ENCODE data around the gene ALDH1A1. TPM values are rescaled to one million over a fixed set of nuclear protein-coding genes. Genes with fewer than 3 reads are reported as not detected.

Gene ALDH1A1
- total and polyA plus RNA-seq, 7 experiments from 2014 or later: 1.0 to 11.9 (median 2.0) TPM; not detected in 3

DNA sequence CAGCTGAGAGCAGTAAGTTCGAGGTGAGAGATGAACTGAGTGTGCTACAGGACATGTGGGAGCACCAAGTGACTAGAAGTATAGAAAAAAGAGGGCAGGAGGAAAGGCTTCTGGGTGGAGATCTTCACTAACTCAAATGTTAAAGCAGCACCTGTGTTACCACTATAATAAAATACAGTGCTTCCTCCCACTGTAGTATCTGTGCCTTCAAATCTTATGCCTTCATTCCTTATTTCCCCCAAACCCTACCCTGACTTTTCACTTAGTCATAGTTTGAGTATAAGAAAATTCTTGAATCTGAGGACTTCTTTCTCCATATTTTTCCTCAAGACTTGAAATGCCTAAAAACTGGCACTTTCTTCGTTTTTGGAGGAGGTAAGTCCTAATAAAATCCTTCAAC lies 61.8 kb downstream of the ALDH1A1 start:
- H3K4me3 Mint-ChIP-seq: no peak overlapping the region
- H3K4me1 ChIP-seq (ENCODE audit: control insufficient read depth in 2 of 2, insufficient read depth in 2 of 2, low read length in 2 of 2): no peaks in the 10 kb centered on the region
- H3K9me3 Mint-ChIP-seq: no peaks in the 10 kb centered on the region
- H3K36me3 Mint-ChIP-seq: no peaks in the 10 kb centered on the region
- ChIA-PET CTCF (no interaction called here), POLR2A (no interaction called here)
- H3K36me3 ChIP-seq (ENCODE audit: control insufficient read depth in 2 of 3, insufficient read depth in 3 of 3, low read length in 3 of 3): no peaks in the 10 kb centered on the region
- no peaks in the 10 kb centered on the region for H3K9me3 ChIP-seq (ENCODE audit: control insufficient read depth in 2 of 3, low read length in 3 of 3)
- H3K4me1 Mint-ChIP-seq: no peaks in the 10 kb centered on the region
- intact Hi-C loops (cut with micrococcal nuclease): no loop called here
- H3K27me3 ChIP-seq (ENCODE audit: control insufficient read depth in 2 of 2, insufficient read depth in 2 of 2, low read length in 2 of 2): no peaks in the 10 kb centered on the region
- DNase-seq: no peak
- H3K27ac ChIP-seq (ENCODE audit: low read depth, low read length): no peak overlapping the region
- H3K4me3 ChIP-seq (ENCODE audit: low read length): no peak overlapping the region
- peaks cover 0 to 21% (median 10%) of the 10 kb centered on the region in 5 donors for H3K27me3 Mint-ChIP-seq
- no peak overlapping the region for H3K27ac Mint-ChIP-seq
- no peak for ATAC-seq

DNA sequence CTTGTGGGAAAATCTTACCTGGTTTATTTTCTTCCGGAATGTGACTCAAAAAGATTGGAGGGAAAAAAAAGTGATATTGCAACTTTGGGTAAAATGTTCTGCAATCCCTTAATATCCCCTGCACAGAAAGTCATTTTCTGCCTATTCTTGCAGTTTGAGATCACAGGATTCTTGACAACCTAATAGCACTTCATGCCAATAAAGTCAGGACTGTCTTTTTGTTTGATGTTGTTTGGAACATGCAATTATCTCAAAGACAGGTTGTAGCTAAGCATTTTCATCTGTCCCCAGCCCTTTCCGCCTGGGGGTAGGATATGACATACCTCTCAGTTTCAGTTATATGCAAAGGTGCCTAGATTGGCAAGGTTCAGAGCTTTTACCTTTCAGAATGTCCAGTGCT lies 63.9 kb downstream of the ALDH1A1 start:
- ATAC-seq: no peak
- Mint-ChIP-seq H3K4me1 (no peaks in the 10 kb centered on the region), H3K27ac (no peak overlapping the region), H3K4me3 (no peak overlapping the region), H3K9me3 (no peaks in the 10 kb centered on the region), H3K36me3 (no peaks in the 10 kb centered on the region), H3K27me3 (peaks cover 0 to 21% (median 5%) of the 10 kb centered on the region in 5 donors)
- Histone ChIP-seq H3K36me3 (ENCODE audit: control insufficient read depth in 2 of 3, insufficient read depth in 3 of 3, low read length in 3 of 3) (no peaks in the 10 kb centered on the region), H3K27me3 (ENCODE audit: control insufficient read depth in 2 of 2, insufficient read depth in 2 of 2, low read length in 2 of 2) (no peaks in the 10 kb centered on the region), H3K4me3 (ENCODE audit: low read length) (no peak overlapping the region), H3K4me1 (ENCODE audit: control insufficient read depth in 2 of 2, insufficient read depth in 2 of 2, low read length in 2 of 2) (no peaks in the 10 kb centered on the region), H3K27ac (ENCODE audit: low read depth, low read length) (no peak overlapping the region), H3K9me3 (ENCODE audit: control insufficient read depth in 2 of 3, low read length in 3 of 3) (no peaks in the 10 kb centered on the region)
- intact Hi-C loops (cut with micrococcal nuclease): no loop called here
- ChIA-PET POLR2A (no interaction called here), CTCF (no interaction called here)
- DNase-seq: no peak

DNA sequence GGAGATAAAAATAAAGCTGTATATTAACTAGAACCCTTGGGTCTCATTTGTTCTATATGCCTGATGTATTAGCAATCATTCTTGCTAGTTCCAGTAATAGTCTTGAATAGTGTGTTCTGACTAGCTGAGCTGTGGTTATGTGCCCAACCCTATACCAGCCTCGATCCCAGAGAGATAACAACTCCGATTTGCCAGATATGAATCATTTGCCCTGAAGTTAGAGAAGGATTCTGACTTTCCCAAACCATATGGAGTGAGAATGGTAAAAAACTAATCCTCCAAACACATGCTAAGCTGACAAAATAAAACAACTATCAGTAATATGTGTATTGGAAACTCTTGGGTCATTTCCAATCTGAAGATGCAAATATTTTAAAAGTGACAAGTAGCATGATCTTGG lies 64.8 kb downstream of the ALDH1A1 start:
- no peaks in the 10 kb centered on the region for H3K36me3 ChIP-seq (ENCODE audit: control insufficient read depth in 2 of 3, insufficient read depth in 3 of 3, low read length in 3 of 3)
- no peaks in the 10 kb centered on the region for H3K4me1 Mint-ChIP-seq
- ChIA-PET CTCF (no interaction called here), POLR2A (no interaction called here)
- H3K27ac Mint-ChIP-seq: no peak overlapping the region
- H3K4me3 ChIP-seq (ENCODE audit: low read length): no peak overlapping the region
- intact Hi-C loops (cut with micrococcal nuclease): no loop called here
- H3K36me3 Mint-ChIP-seq: no peaks in the 10 kb centered on the region
- H3K9me3 ChIP-seq (ENCODE audit: control insufficient read depth in 2 of 3, low read length in 3 of 3): no peaks in the 10 kb centered on the region
- ATAC-seq: no peak
- no peaks in the 10 kb centered on the region for H3K27me3 ChIP-seq (ENCODE audit: control insufficient read depth in 2 of 2, insufficient read depth in 2 of 2, low read length in 2 of 2)
- DNase-seq: no peak
- no peak overlapping the region for H3K27ac ChIP-seq (ENCODE audit: low read depth, low read length)
- no peaks in the 10 kb centered on the region for H3K9me3 Mint-ChIP-seq
- no peaks in the 10 kb centered on the region for H3K4me1 ChIP-seq (ENCODE audit: control insufficient read depth in 2 of 2, insufficient read depth in 2 of 2, low read length in 2 of 2)
- peaks cover 0 to 21% (median 5%) of the 10 kb centered on the region in 5 donors for H3K27me3 Mint-ChIP-seq
- H3K4me3 Mint-ChIP-seq: no peak overlapping the region

GRCh38 chr9:72886386-72886785 lies 66.5 kb downstream of the ALDH1A1 start:
- Histone ChIP-seq H3K4me3 (ENCODE audit: low read length) (no peak overlapping the region), H3K27me3 (ENCODE audit: control insufficient read depth in 2 of 2, insufficient read depth in 2 of 2, low read length in 2 of 2) (no peaks in the 10 kb centered on the region), H3K9me3 (ENCODE audit: control insufficient read depth in 2 of 3, low read length in 3 of 3) (no peaks in the 10 kb centered on the region), H3K36me3 (ENCODE audit: control insufficient read depth in 2 of 3, insufficient read depth in 3 of 3, low read length in 3 of 3) (no peaks in the 10 kb centered on the region), H3K27ac (ENCODE audit: low read depth, low read length) (no peak overlapping the region), H3K4me1 (ENCODE audit: control insufficient read depth in 2 of 2, insufficient read depth in 2 of 2, low read length in 2 of 2) (no peaks in the 10 kb centered on the region)
- ATAC-seq (no peak), DNase-seq (no peak)
- H3K9me3 Mint-ChIP-seq: no peaks in the 10 kb centered on the region
- no peaks in the 10 kb centered on the region for H3K36me3 Mint-ChIP-seq
- POLR2A ChIA-PET: no interaction called here
- no peak overlapping the region for H3K27ac Mint-ChIP-seq
- H3K4me1 Mint-ChIP-seq: no peaks in the 10 kb centered on the region
- intact Hi-C loops (cut with micrococcal nuclease): no loop called here
- CTCF ChIA-PET: no interaction called here
- no peak overlapping the region for H3K4me3 Mint-ChIP-seq
- peaks cover 0 to 11% (median 3%) of the 10 kb centered on the region in 5 donors for H3K27me3 Mint-ChIP-seq

GRCh38 chr9:72884508-72884907 lies 68.3 kb downstream of the ALDH1A1 start:
- POLR2A ChIA-PET: no interaction called here

DNA sequence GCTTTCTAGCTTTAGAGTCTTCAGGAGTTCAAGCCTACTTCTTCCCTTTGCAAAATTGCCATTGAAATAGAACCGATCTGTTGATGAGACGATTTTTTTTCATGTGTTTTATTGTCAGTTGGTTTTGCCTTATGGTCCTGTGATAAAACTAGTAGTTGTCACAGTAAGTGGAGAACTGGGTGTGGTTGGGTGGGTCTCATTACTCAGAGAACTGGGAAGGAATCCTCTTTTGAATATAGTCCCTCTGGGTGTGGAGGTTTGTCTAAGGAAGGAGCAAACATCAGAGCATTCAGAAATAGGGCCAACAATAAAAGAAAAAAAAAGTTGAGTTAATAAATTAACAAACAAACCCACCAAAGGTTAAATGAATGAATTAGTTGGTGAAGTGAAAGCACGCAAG lies 69.0 kb downstream of the ALDH1A1 start:
- ATAC-seq (no peak), DNase-seq (no peak)
- Mint-ChIP-seq H3K4me3 (no peak overlapping the region), H3K4me1 (no peaks in the 10 kb centered on the region), H3K36me3 (no peaks in the 10 kb centered on the region), H3K27me3 (peaks cover 0 to 5% (median 0%) of the 10 kb centered on the region in 5 donors), H3K9me3 (no peaks in the 10 kb centered on the region), H3K27ac (no peak overlapping the region)
- Histone ChIP-seq H3K27me3 (ENCODE audit: control insufficient read depth in 2 of 2, insufficient read depth in 2 of 2, low read length in 2 of 2) (no peaks in the 10 kb centered on the region), H3K27ac (ENCODE audit: low read depth, low read length) (no peak overlapping the region), H3K36me3 (ENCODE audit: control insufficient read depth in 2 of 3, insufficient read depth in 3 of 3, low read length in 3 of 3) (no peaks in the 10 kb centered on the region), H3K4me1 (ENCODE audit: control insufficient read depth in 2 of 2, insufficient read depth in 2 of 2, low read length in 2 of 2) (no peaks in the 10 kb centered on the region), H3K9me3 (ENCODE audit: control insufficient read depth in 2 of 3, low read length in 3 of 3) (no peaks in the 10 kb centered on the region), H3K4me3 (ENCODE audit: low read length) (no peak overlapping the region)
- ChIA-PET CTCF (no interaction called here), POLR2A (no interaction called here)
- intact Hi-C loops (cut with micrococcal nuclease): no loop called here

More at GRCh38 chr9:72884508-72884907, 68.3 kb downstream of the ALDH1A1 start:
- Histone ChIP-seq H3K27me3 (ENCODE audit: control insufficient read depth in 2 of 2, insufficient read depth in 2 of 2, low read length in 2 of 2) (no peaks in the 10 kb centered on the region), H3K4me1 (ENCODE audit: control insufficient read depth in 2 of 2, insufficient read depth in 2 of 2, low read length in 2 of 2) (no peaks in the 10 kb centered on the region), H3K36me3 (ENCODE audit: control insufficient read depth in 2 of 3, insufficient read depth in 3 of 3, low read length in 3 of 3) (no peaks in the 10 kb centered on the region), H3K4me3 (ENCODE audit: low read length) (no peak overlapping the region), H3K27ac (ENCODE audit: low read depth, low read length) (no peak overlapping the region), H3K9me3 (ENCODE audit: control insufficient read depth in 2 of 3, low read length in 3 of 3) (no peaks in the 10 kb centered on the region)
- Mint-ChIP-seq H3K27ac (no peak overlapping the region), H3K4me3 (no peak overlapping the region), H3K36me3 (no peaks in the 10 kb centered on the region), H3K9me3 (no peaks in the 10 kb centered on the region), H3K4me1 (no peaks in the 10 kb centered on the region), H3K27me3 (peaks cover 0 to 5% (median 1%) of the 10 kb centered on the region in 5 donors)
- no peak for DNase-seq
- ATAC-seq: no peak
- CTCF ChIA-PET: no interaction called here
- intact Hi-C loops (cut with micrococcal nuclease): no loop called here

- Histone ChIP-seq H3K9me3 (ENCODE audit: control insufficient read depth in 2 of 3, low read length in 3 of 3) (no peaks in the 10 kb centered on the region), H3K27me3 (ENCODE audit: control insufficient read depth in 2 of 2, insufficient read depth in 2 of 2, low read length in 2 of 2) (no peaks in the 10 kb centered on the region), H3K4me3 (ENCODE audit: low read length) (no peak overlapping the region), H3K4me1 (ENCODE audit: control insufficient read depth in 2 of 2, insufficient read depth in 2 of 2, low read length in 2 of 2) (no peaks in the 10 kb centered on the region), H3K36me3 (ENCODE audit: control insufficient read depth in 2 of 3, insufficient read depth in 3 of 3, low read length in 3 of 3) (no peaks in the 10 kb centered on the region), H3K27ac (ENCODE audit: low read depth, low read length) (no peak overlapping the region)
- Mint-ChIP-seq H3K4me1 (no peaks in the 10 kb centered on the region), H3K36me3 (no peaks in the 10 kb centered on the region), H3K4me3 (no peak overlapping the region), H3K27me3 (peaks cover 0 to 12% (median 0%) of the 10 kb centered on the region in 5 donors), H3K27ac (no peak overlapping the region), H3K9me3 (peaks cover 0 to 3% (median 0%) of the 10 kb centered on the region in 11 donors)
- POLR2A ChIA-PET: no interaction called here
- no peak for DNase-seq
- no peak for ATAC-seq
- CTCF ChIA-PET: no interaction called here
- intact Hi-C loops (cut with micrococcal nuclease): no loop called here
Measured at GRCh38 chr9:72882117-72882775, 70.6 kb downstream of the ALDH1A1 start.
